Fibroblast of lung (primary cell): ENCODE measurements around the gene HTD2. TPM values are rescaled to one million over a fixed set of nuclear protein-coding genes. Genes with fewer than 3 reads are reported as not detected.

Source experiments
- DNase-seq, 2 donors: peaks; one replicate each; pipeline versions ENCODE4 v3.0.0 to v3.0.0-alpha.2; 2010; ENCODE audit warnings: low read depth in 2 of 2
- H2AFZ ChIP-seq: 2 replicates; pipeline ENCODE4 v1.5.1; 2012; ENCODE audit warnings: low read length, control low read depth, inconsistent platforms
- H3K27ac ChIP-seq: 2 replicates; pipeline ENCODE4 v1.5.1; 2011; ENCODE audit warnings: low read length, control low read depth; ENCODE audit not compliant: insufficient read depth
- H3K27me3 ChIP-seq: 2 replicates; pipeline ENCODE4 v1.5.1; 2011; ENCODE audit warnings: mild to moderate bottlenecking, low read length; ENCODE audit not compliant: control insufficient read depth, insufficient read depth
- H3K36me3 ChIP-seq: 2 replicates; pipeline ENCODE4 v1.5.1; 2011; ENCODE audit warnings: low read length; ENCODE audit not compliant: control insufficient read depth, insufficient read depth
- H3K4me1 ChIP-seq: 2 replicates; pipeline ENCODE4 v1.5.1; 2011; ENCODE audit warnings: low read length; ENCODE audit not compliant: control insufficient read depth, insufficient read depth; ENCODE audit errors: extremely low read depth
- H3K4me2 ChIP-seq: 2 replicates; pipeline ENCODE4 v1.5.1; 2011; ENCODE audit warnings: low read length, control low read depth; ENCODE audit not compliant: insufficient read depth; ENCODE audit errors: extremely low read depth
- H3K4me3 ChIP-seq, 4 experiments: fragments of 200-600 bp in 1 of 4; sonication (generic) in 1 of 4; replicated peaks in 1 of 4; 2 replicates each; pipeline ENCODE4 v1.5.1; 2011 to 2016; ENCODE audit warnings: low read length in 4 of 4, low read depth in 3 of 4, mild to moderate bottlenecking in 3 of 4, control low read depth in 2 of 4, inconsistent platforms in 1 of 4, mixed read lengths in 1 of 4; ENCODE audit not compliant: insufficient read depth in 1 of 4; ENCODE audit errors: control extremely low read depth in 1 of 4
- H3K79me2 ChIP-seq: 2 replicates; pipeline ENCODE4 v1.5.1; 2012; ENCODE audit warnings: mild to moderate bottlenecking, low read length, inconsistent platforms; ENCODE audit not compliant: control insufficient read depth, insufficient read depth
- H3K9ac ChIP-seq: 2 replicates; pipeline ENCODE4 v1.5.1; 2011; ENCODE audit warnings: mild to moderate bottlenecking, low read length, control low read depth; ENCODE audit not compliant: insufficient read depth
- H3K9me3 ChIP-seq: 2 replicates; pipeline ENCODE4 v1.5.1; 2012; ENCODE audit warnings: low read depth, low read length; ENCODE audit not compliant: control insufficient read depth, insufficient read depth
- H4K20me1 ChIP-seq: 2 replicates; pipeline ENCODE4 v1.5.1; 2011; ENCODE audit warnings: low read length; ENCODE audit not compliant: control insufficient read depth, insufficient read depth; ENCODE audit errors: extremely low read depth
- CTCF ChIP-seq, 2 donors: IDR thresholded peaks in 1 of 2; conservative IDR thresholded peaks in 1 of 2; 1 replicate in 1 of 2; 2 replicates in 1 of 2; pipeline ENCODE4 v1.5.1; 2011 to 2012; ENCODE audit warnings: low read length in 2 of 2, control low read depth in 1 of 2, inconsistent platforms in 1 of 2, low read depth in 1 of 2, mild to moderate bottlenecking in 1 of 2
- EZH2 ChIP-seq: IDR thresholded peaks from 2 replicates; pipeline ENCODE4 v1.5.1; 2012; ENCODE audit warnings: low read length, control low read depth, mild to moderate bottlenecking; ENCODE audit errors: missing control alignments
- polyA plus RNA-seq, 2 donors: library from polyadenylated mRNA; depleted of rRNA in 1 of 2; stranded (reverse) in 1 of 2; unstranded in 1 of 2; fragments of >200 nt; gene quantifications; 2 replicates each; pipeline ENCODE4 v1.2.1, GENCODE V29; 2011 to 2012; ENCODE audit warnings: missing spikeins in 1 of 2
- total RNA-seq: library from RNA; depleted of rRNA; stranded (reverse); fragments of >200 nt; gene quantifications from 2 replicates; pipeline ENCODE4 v1.2.1, GENCODE V29; 2014

HTD2 gene
- total and polyA plus RNA-seq, 2 donors (not counting 1 experiment from before 2014, with no cell fraction given) = 8.6 to 8.9 TPM

GRCh38 chr3:58317811-58318210 is 11.5 kb downstream of the HTD2 start:
- Histone ChIP-seq H3K4me3 (no peak overlapping the region), H3K9me3 (no peaks in the 10 kb centered on the region), H3K27ac (no peak overlapping the region), H3K79me2 (no peaks in the 10 kb centered on the region), H3K36me3 (peaks cover 5% of the 10 kb centered on the region), H3K27me3 (no peaks in the 10 kb centered on the region), H2AFZ (no peak overlapping the region), H3K9ac (no peak overlapping the region), H4K20me1 (no peaks in the 10 kb centered on the region), H3K4me2 (no peak overlapping the region), H3K4me1 (no peaks in the 10 kb centered on the region)
- DNase-seq = no peak
- no peak for TF ChIP-seq CTCF (conservative IDR thresholded peaks at IDR 0.05 in 1 of 2, IDR thresholded peaks at IDR 0.05 in 1 of 2; ENCODE audit: low read depth in 1 of 2, low read length in 2 of 2)
- TF ChIP-seq EZH2 = no peak

- H3K79me2 ChIP-seq = no peaks in the 10 kb centered on the region
- H3K4me3 ChIP-seq = no peak overlapping the region
- no peaks in the 10 kb centered on the region for H4K20me1 ChIP-seq
- H2AFZ ChIP-seq = no peak overlapping the region
- DNase-seq = no peak
- no peak for TF ChIP-seq EZH2
- TF ChIP-seq CTCF (conservative IDR thresholded peaks at IDR 0.05 in 1 of 2, IDR thresholded peaks at IDR 0.05 in 1 of 2; ENCODE audit: low read depth in 1 of 2, low read length in 2 of 2) = no peak
- H3K36me3 ChIP-seq = no peaks in the 10 kb centered on the region
- H3K9me3 ChIP-seq = no peaks in the 10 kb centered on the region
- peaks cover 3% of the 10 kb centered on the region for H3K4me1 ChIP-seq
- no peak overlapping the region for H3K4me2 ChIP-seq
- no peaks in the 10 kb centered on the region for H3K27me3 ChIP-seq
- no peak overlapping the region for H3K27ac ChIP-seq
- no peak overlapping the region for H3K9ac ChIP-seq
These were observed 15.5 kb downstream of the HTD2 start for GRCh38 chr3:58321791-58322190.

GRCh38 chr3:58322793-58323192 is 16.5 kb downstream of the HTD2 start:
- Histone ChIP-seq H3K27me3 (no peaks in the 10 kb centered on the region), H3K9me3 (no peaks in the 10 kb centered on the region), H3K4me1 (peaks cover 3% of the 10 kb centered on the region), H3K79me2 (no peaks in the 10 kb centered on the region), H3K27ac (no peak overlapping the region), H3K9ac (no peak overlapping the region), H3K4me2 (no peak overlapping the region), H2AFZ (no peak overlapping the region), H3K4me3 (no peak overlapping the region), H4K20me1 (no peaks in the 10 kb centered on the region), H3K36me3 (no peaks in the 10 kb centered on the region)
- DNase-seq = no peak
- TF ChIP-seq CTCF (conservative IDR thresholded peaks at IDR 0.05 in 1 of 2, IDR thresholded peaks at IDR 0.05 in 1 of 2; ENCODE audit: low read depth in 1 of 2, low read length in 2 of 2) (no peak), EZH2 (no peak)
